K562 (cell line): Measurements from ENCODE around the gene NRXN2. TPM values are rescaled to one million over a fixed set of nuclear protein-coding genes. Genes with fewer than 3 reads are reported as not detected.

ENCODE experiments used
- ATAC-seq: fragments of 200-7000 bp; cut with Tn5 transposase; 3 replicates; pipeline ENCODE4 v1.9.1; 2020; ENCODE audit warnings: moderate library complexity
- BruUV-seq: library from RNA; stranded (reverse); fragments of 400-500 nt; replicated peaks from 2 replicates; lab custom pipeline; 2021; lab: Mats Ljungman, UMichigan
- CTCF ChIA-PET: fragments of 300-600 bp; formaldehyde crosslinking; extraction: SDS; loops from one replicate; lab custom pipeline; 2021; ENCODE audit warnings: low intra/inter-chr PET ratio; lab: Yijun Ruan, JAX
- POLR2A ChIA-PET: fragments of 300-600, 350-650 bp; sonication (Branson Sonifier 250); formaldehyde crosslinking; extraction: SDS; loops from one replicate; lab custom pipeline; 2021; ENCODE audit warnings: antibody characterized with exemption, inconsistent platforms; lab: Yijun Ruan, JAX
- DNase-seq, 4 experiments: peaks; one replicate each; pipeline versions ENCODE4 v3.0.0 to v3.0.0-alpha.2; 2011 to 2018; ENCODE audit warnings: low spot score in 3 of 4, mixed read lengths in 3 of 4; ENCODE audit errors: extremely low read depth in 1 of 4
- FAIRE-seq: peaks from 2 replicates; lab custom pipeline; 2011; peaks lifted over from hg19 to GRCh38; lab: Jason Lieb, UNC
- H2AFZ ChIP-seq: 2 replicates; pipeline ENCODE4 v1.6.0; 2011; ENCODE audit warnings: low read depth, low read length, control low read depth, inconsistent platforms
- H3K27ac ChIP-seq: fragments of 200-600 bp; 3 replicates; pipeline ENCODE4 v1.8.0; 2011; ENCODE audit warnings: low read depth, mild to moderate bottlenecking, control low read depth, inconsistent platforms, low read length, moderate library complexity, mixed read lengths; ENCODE audit errors: extremely low read depth
- H3K27me3 ChIP-seq, 2 experiments: fragments of 300-600 bp in 1 of 2; 2 replicates in 1 of 2; 3 replicates in 1 of 2; pipeline versions ENCODE4 v1.6.0 to v1.8.0; 2011; ENCODE audit warnings: inconsistent platforms in 2 of 2, low read length in 2 of 2, mild to moderate bottlenecking in 1 of 2, mixed read lengths in 1 of 2, moderate library complexity in 1 of 2; ENCODE audit not compliant: control insufficient read depth in 2 of 2, insufficient read depth in 2 of 2
- H3K36me3 ChIP-seq: fragments of 300-600 bp; 3 replicates; pipeline ENCODE4 v1.8.0; 2011; ENCODE audit warnings: mild to moderate bottlenecking, low read length, inconsistent platforms; ENCODE audit not compliant: control insufficient read depth, insufficient read depth
- H3K4me1 ChIP-seq, 2 experiments: fragments of 200-600 bp in 1 of 2; replicated peaks in 1 of 2; 2 replicates in 1 of 2; 3 replicates in 1 of 2; pipeline versions ENCODE4 v1.5.1 to v1.8.0; 2011; ENCODE audit warnings: inconsistent platforms in 2 of 2, low read length in 2 of 2, mild to moderate bottlenecking in 1 of 2, mixed read lengths in 1 of 2, moderate library complexity in 1 of 2; ENCODE audit not compliant: control insufficient read depth in 2 of 2, insufficient read depth in 2 of 2
- H3K4me2 ChIP-seq: 2 replicates; pipeline ENCODE4 v1.6.1; 2011; ENCODE audit warnings: low read length, control low read depth, inconsistent platforms, mixed read lengths; ENCODE audit not compliant: insufficient read depth
- H3K4me3 ChIP-seq: fragments of 200-600 bp; sonication (generic), shearing (Covaris generic); 2 replicates; pipeline ENCODE4 v1.5.1; 2016; ENCODE audit warnings: control low read depth, inconsistent platforms
- H3K79me2 ChIP-seq: fragments of 200-600 bp; 3 replicates; pipeline ENCODE4 v1.8.0; 2011; ENCODE audit warnings: low read length, inconsistent platforms; ENCODE audit not compliant: control insufficient read depth, insufficient read depth
- H3K9ac ChIP-seq, 2 experiments: 2 replicates each; pipeline versions ENCODE4 v1.6.0 to v1.6.1; 2011; ENCODE audit warnings: low read depth in 2 of 2, low read length in 2 of 2, control low read depth in 1 of 2, inconsistent platforms in 1 of 2, mild to moderate bottlenecking in 1 of 2, mixed read lengths in 1 of 2; ENCODE audit not compliant: insufficient read depth in 1 of 2
- H3K9me1 ChIP-seq: one replicate; pipeline ENCODE4 v1.6.0; 2011; ENCODE audit warnings: inconsistent platforms, mild to moderate bottlenecking, low read length, moderate library complexity; ENCODE audit not compliant: control insufficient read depth, insufficient read depth
- H3K9me3 ChIP-seq: replicated peaks from 2 replicates; pipeline ENCODE4 v1.5.1; 2011; ENCODE audit warnings: low read depth, low read length, inconsistent platforms; ENCODE audit not compliant: control insufficient read depth, insufficient read depth
- H4K20me1 ChIP-seq: replicated peaks from 2 replicates; pipeline ENCODE4 v1.6.1; 2011; ENCODE audit warnings: low read length, inconsistent platforms, mixed read lengths; ENCODE audit not compliant: control insufficient read depth, insufficient read depth
- ATF6 ChIP-seq: sonication (generic); formaldehyde crosslinking; IDR thresholded peaks from 2 replicates; pipeline ENCODE4 v1.4.0; 2020; ENCODE audit warnings: mild to moderate bottlenecking, missing genetic modification reagents
- CBX3 ChIP-seq, 2 experiments: IDR thresholded peaks; 1 replicate in 1 of 2; 2 replicates in 1 of 2; pipeline ENCODE4 v1.6.1; 2012; ENCODE audit warnings: inconsistent platforms in 2 of 2, low read length in 2 of 2, borderline replicate concordance in 1 of 2, control low read depth in 1 of 2
- CHD2 ChIP-seq: IDR thresholded peaks from 2 replicates; pipeline ENCODE4 v1.6.1; 2011; ENCODE audit warnings: low read depth, low read length
- HOMEZ ChIP-seq: fragments of 250-450 bp; sonication (Bioruptor Pico); IDR thresholded peaks from 2 replicates; pipeline ENCODE4 v1.4.0; 2020; ENCODE audit warnings: mild to moderate bottlenecking, moderate library complexity
- KLF1 ChIP-seq: fragments of 450-650 bp; IDR thresholded peaks from 2 replicates; pipeline ENCODE4 v1.6.1; 2016; ENCODE audit warnings: missing genetic modification characterization, missing compliant biosample characterization
- NCOA1 ChIP-seq: fragments of 450-650 bp; IDR thresholded peaks from 2 replicates; pipeline ENCODE4 v1.6.1; 2016; ENCODE audit warnings: low read depth
- TFAM ChIP-seq: fragments of 250-450 bp; sonication (Bioruptor Pico); conservative IDR thresholded peaks from 2 replicates; pipeline ENCODE4 v1.5.0; 2021; ENCODE audit warnings: mild to moderate bottlenecking, moderate library complexity
- ZBTB33 ChIP-seq: sonication (generic); formaldehyde crosslinking; IDR thresholded peaks from 2 replicates; pipeline ENCODE4 v1.8.1; 2023; ENCODE audit warnings: mild to moderate bottlenecking, missing genetic modification reagents
- ZNF12 ChIP-seq: sonication (generic); formaldehyde crosslinking; IDR thresholded peaks from 2 replicates; pipeline ENCODE4 v1.4.0; 2020; ENCODE audit warnings: mild to moderate bottlenecking, missing genetic modification reagents
- ZNF274 ChIP-seq: IDR thresholded peaks from 2 replicates; pipeline ENCODE4 v1.6.1; 2011; ENCODE audit warnings: low read depth, mild to moderate bottlenecking, low read length, moderate library complexity, borderline replicate concordance
- WGBS: fragments of 100-300 bp; shearing (Covaris generic); methylation state at CpG from one replicate; pipeline ENCODE4 v1.1.6; 2016; ENCODE audit warnings: low coverage, mixed read lengths; ENCODE audit not compliant: insufficient coverage; ENCODE audit errors: missing lambda C conversion rate; 5-methylcytosine and 5-hydroxymethylcytosine counted together
- in situ Hi-C: fragments of 300-500 bp; cut with MboI; formaldehyde crosslinking; loops from 4 replicates; pipeline ENCODE4 v1.15.0; 2018; ENCODE audit warnings: inconsistent platforms, mixed read lengths
- intact Hi-C: fragments of 100-400 bp; cut with micrococcal nuclease; formaldehyde crosslinking; loops from 2 replicates; pipeline ENCODE4 v1.14.2; 2022
- polyA plus RNA-seq, 8 experiments: library from polyadenylated mRNA; depleted of rRNA in 4 of 8; stranded (reverse) in 5 of 8; unstranded in 3 of 8; fragments of >200 nt; fragmentation: Nextera tagmentation in 2 of 8; fragmentation: Illumina TruSeq in 1 of 8; extraction: Ambion mirVana in 2 of 8; extraction: Trizol in 1 of 8; gene quantifications; 2 replicates each; pipeline versions ENCODE4 v1.2.1 to v1.2.3, GENCODE V29; 2011 to 2014; ENCODE audit warnings: inconsistent platforms in 1 of 8, missing spikeins in 1 of 8
- total RNA-seq, 7 experiments: library from RNA; depleted of rRNA in 6 of 7; stranded (reverse); fragments of >200 nt in 6 of 7; fragmentation: Illumina TruSeq in 2 of 7; extraction: Trizol in 2 of 7; gene quantifications; 2 replicates each; pipeline versions ENCODE4 v1.2.1 to v1.2.3, GENCODE V29; 2011 to 2021; ENCODE audit warnings: low replicate concordance in 1 of 7

NRXN2 gene
- total and polyA plus RNA-seq, 9 of the 15 experiments (the other 6 are each of a cell fraction or from before 2014, with no cell fraction given): 0.07 to 0.47 (median 0.15) TPM; not detected in 4

- TF ChIP-seq ZNF274 (no peak), NCOA1 (no peak), TFAM (CRISPR knock-in tag) (no peak)
These were observed 124.7 kb downstream of the NRXN2 start (continued) for GRCh38 chr11:64598106-64598796.

GRCh38 chr11:64597671-64598101, 125.3 kb downstream of the NRXN2 start:
- Histone ChIP-seq H3K9me3 (no peaks in the 10 kb centered on the region), H3K27ac (no peak overlapping the region), H3K79me2 (no peaks in the 10 kb centered on the region), H4K20me1 (peaks cover 4% of the 10 kb centered on the region; the same call in 1 of the 2 replicates), H3K4me3 (no peak overlapping the region), H3K27me3 (peaks cover 8 to 52% of the 10 kb centered on the region in 2 experiments; a peak in 3 of 5 replicates), H2AFZ (no peak overlapping the region), H3K4me1 (peaks cover 0 to 22% of the 10 kb centered on the region in 2 experiments; a peak in 2 of 5 replicates), H3K36me3 (no peaks in the 10 kb centered on the region), H3K4me2 (no peak overlapping the region), H3K9me1 (no peaks in the 10 kb centered on the region), H3K9ac (no peak overlapping the region)
- ChIA-PET CTCF (no interaction called here), POLR2A (no interaction called here)
- WGBS: 22% methylated on average over 12 of the region's 13 CpGs
- ATAC-seq: no peak
- no TSS peak for BruUV-seq
- intact Hi-C loops (no loop called here), in situ Hi-C loops (no loop called here)
- FAIRE-seq: no peak
- DNase-seq: no peak
- TF ChIP-seq ZBTB33 (CRISPR knock-in tag) (no peak), HOMEZ (no peak), KLF1 (tag) (no peak), ATF6 (CRISPR knock-in tag) (no peak), CHD2 (no peak), ZNF12 (CRISPR knock-in tag) (no peak), CBX3 (IDR thresholded peaks at IDR 0.05; ENCODE audit: borderline replicate concordance in 1 of 2, low read length in 2 of 2) (no peak)
